Liver (tissue), 3 donors: ENCODE results near the gene KAZN.

Source experiments
- CTCF ChIP-seq: fragments of 150-350 bp; IDR thresholded peaks from 2 replicates; pipeline ENCODE4 v1.5.1; 2017; ENCODE audit warnings: improper control_type of control experiment, low read depth, low read length; ENCODE audit not compliant: missing input control
- EGR1 ChIP-seq, 2 donors: IDR thresholded peaks; 2 replicates each; pipeline ENCODE4 v1.6.1; 2016 to 2018; ENCODE audit warnings: antibody characterized with exemption in 2 of 2, low read depth in 2 of 2
- TAF1 ChIP-seq: conservative IDR thresholded peaks from 2 replicates; pipeline ENCODE4 v1.6.1; 2016; ENCODE audit warnings: antibody characterized with exemption, mild to moderate bottlenecking
- TF ChIP-seq, protein P1 (sequence below): IDR thresholded peaks from 2 replicates; pipeline ENCODE4 v1.6.1; 2016; ENCODE audit warnings: antibody characterized with exemption
- donor health status: healthy.
- donor health status: healthy.

DNA sequence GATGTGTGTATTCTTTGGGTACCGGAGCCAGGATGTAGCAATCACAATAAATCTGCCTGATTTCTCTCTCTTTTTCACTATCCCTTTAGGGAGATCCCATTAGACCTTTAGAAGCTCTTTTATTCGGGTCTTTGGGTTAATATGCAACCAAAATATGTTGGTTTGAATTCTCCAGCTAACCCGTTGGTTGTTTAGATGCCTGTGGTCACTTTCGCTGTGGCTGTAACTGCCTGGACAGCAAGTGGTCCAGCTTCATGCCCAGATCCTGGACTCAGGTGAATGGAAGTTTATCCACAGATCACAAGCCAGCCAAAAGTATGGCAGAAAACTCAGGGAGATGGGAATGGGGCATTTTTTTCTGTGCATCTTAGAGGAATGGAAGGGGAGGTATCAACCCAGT lies 12.3 kb downstream of the KAZN start:
- TF ChIP-seq CTCF, result no peak
- no peak for TF ChIP-seq EGR1 (IDR thresholded peaks at IDR 0.05; ENCODE audit: low read depth in 2 of 2)
- TF ChIP-seq, protein P1, sequence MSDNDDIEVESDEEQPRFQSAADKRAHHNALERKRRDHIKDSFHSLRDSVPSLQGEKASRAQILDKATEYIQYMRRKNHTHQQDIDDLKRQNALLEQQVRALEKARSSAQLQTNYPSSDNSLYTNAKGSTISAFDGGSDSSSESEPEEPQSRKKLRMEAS, result no peak
- no peak for TF ChIP-seq TAF1
